ENCODE measurements around the gene LRRC17.

LRRC17 gene

DNA sequence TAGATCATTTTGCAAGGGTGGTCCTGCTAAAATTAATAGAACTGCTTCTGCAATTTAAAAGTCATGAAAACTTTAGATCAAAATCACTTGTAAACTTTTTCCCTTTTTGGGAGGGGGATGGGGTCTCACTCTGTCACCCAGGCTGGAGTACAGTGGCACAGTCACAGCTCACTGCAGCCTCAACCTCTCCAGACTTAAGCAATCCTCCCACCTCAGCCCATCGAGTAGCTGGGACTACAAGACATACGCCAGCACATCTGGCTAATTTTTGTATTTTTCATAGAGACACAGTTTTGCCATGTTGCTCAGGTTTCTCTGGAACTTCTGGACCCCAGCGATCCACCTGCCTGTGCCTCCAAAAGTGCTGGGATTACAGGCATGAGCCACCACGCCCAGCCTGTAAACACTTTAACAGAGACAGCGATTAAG lies 79.7 kb downstream of the LRRC17 start:
- Histone ChIP-seq H3K4me3 (ENCODE audit: low read length) (no peak overlapping the region), H3K9me2 (replicated peaks; ENCODE audit: control insufficient read depth, low read length) (no peaks in the 10 kb centered on the region), H3K9me3 (ENCODE audit: control insufficient read depth, insufficient read depth, low read length) (peaks cover 6% of the 10 kb centered on the region), H3K36me3 (ENCODE audit: control insufficient read depth, low read length) (no peaks in the 10 kb centered on the region), H3K27ac (ENCODE audit: low read depth, low read length) (no peak overlapping the region), H4K20me1 (ENCODE audit: control insufficient read depth, insufficient read depth, low read depth, low read length) (no peaks in the 10 kb centered on the region), H3F3A (ENCODE audit: control insufficient read depth, insufficient read depth) (no peaks in the 10 kb centered on the region), H3K79me2 (ENCODE audit: control insufficient read depth, low read length) (no peaks in the 10 kb centered on the region), H3K4me2 (ENCODE audit: low read length) (no peak overlapping the region), H3K4me1 (ENCODE audit: control insufficient read depth, low read length) (0 out of 2 replicates have a peak, but pooled peaks cover 3% of the 10 kb centered on the region), H3K27me3 (ENCODE audit: control insufficient read depth, low read length) (no peaks in the 10 kb centered on the region)
- TF ChIP-seq, protein P1, sequence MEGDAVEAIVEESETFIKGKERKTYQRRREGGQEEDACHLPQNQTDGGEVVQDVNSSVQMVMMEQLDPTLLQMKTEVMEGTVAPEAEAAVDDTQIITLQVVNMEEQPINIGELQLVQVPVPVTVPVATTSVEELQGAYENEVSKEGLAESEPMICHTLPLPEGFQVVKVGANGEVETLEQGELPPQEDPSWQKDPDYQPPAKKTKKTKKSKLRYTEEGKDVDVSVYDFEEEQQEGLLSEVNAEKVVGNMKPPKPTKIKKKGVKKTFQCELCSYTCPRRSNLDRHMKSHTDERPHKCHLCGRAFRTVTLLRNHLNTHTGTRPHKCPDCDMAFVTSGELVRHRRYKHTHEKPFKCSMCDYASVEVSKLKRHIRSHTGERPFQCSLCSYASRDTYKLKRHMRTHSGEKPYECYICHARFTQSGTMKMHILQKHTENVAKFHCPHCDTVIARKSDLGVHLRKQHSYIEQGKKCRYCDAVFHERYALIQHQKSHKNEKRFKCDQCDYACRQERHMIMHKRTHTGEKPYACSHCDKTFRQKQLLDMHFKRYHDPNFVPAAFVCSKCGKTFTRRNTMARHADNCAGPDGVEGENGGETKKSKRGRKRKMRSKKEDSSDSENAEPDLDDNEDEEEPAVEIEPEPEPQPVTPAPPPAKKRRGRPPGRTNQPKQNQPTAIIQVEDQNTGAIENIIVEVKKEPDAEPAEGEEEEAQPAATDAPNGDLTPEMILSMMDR (IDR thresholded peaks at IDR 0.05; ENCODE audit: low read depth, low read length, poor library complexity, severe bottlenecking), result no peak
- no peak for TF ChIP-seq EZH2phosphoT487 (IDR thresholded peaks at IDR 0.05; ENCODE audit: borderline replicate concordance, low read length)

DNA sequence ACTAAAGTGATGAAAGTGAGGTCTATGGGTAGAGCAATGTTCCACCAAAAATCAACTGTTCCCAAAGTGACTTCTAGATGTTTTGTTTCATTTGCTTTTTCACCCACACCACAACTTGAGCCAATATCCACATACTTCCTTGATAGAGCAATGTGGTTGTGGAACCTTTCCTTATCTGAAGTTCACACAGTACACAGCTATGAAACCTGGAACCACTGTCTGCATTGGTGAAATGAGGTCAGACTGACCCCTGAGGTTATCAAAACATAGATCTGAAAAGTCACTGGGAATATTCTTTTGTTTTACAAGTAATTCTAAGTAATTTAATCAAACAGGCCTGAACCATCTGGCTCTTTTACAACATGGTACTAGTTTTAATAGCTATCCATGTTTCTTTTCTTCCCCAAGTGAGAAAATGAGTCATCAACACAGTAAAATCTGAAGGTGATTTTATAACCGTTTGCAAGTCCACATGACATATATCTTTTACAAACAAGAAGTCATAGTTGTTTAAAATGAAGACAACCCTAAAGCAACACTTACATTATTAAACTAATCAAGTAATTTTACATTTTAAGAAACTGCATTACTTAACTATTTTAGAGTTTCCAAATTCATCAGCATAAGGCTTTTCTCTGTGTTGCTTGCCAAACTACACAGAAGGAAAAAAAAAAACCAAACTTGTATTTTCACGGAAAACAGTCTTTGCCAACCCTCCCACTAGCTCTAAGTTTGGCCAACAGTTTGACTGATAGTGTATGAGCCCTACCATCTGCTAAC lies 80.3 kb downstream of the LRRC17 start:
- Histone ChIP-seq H3K36me3 (ENCODE audit: control insufficient read depth, low read length) (no peaks in the 10 kb centered on the region), H3K27ac (ENCODE audit: low read depth, low read length) (no peak overlapping the region), H3K4me3 (ENCODE audit: low read length) (no peak overlapping the region), H3K9me3 (ENCODE audit: control insufficient read depth, insufficient read depth, low read length) (peaks cover 6% of the 10 kb centered on the region), H3K27me3 (ENCODE audit: control insufficient read depth, low read length) (no peaks in the 10 kb centered on the region), H3K4me1 (ENCODE audit: control insufficient read depth, low read length) (0 out of 2 replicates have a peak, but pooled peaks cover 3% of the 10 kb centered on the region), H4K20me1 (ENCODE audit: control insufficient read depth, insufficient read depth, low read depth, low read length) (no peaks in the 10 kb centered on the region), H3K9me2 (replicated peaks; ENCODE audit: control insufficient read depth, low read length) (no peaks in the 10 kb centered on the region), H3K79me2 (ENCODE audit: control insufficient read depth, low read length) (no peaks in the 10 kb centered on the region), H3F3A (ENCODE audit: control insufficient read depth, insufficient read depth) (no peaks in the 10 kb centered on the region), H3K4me2 (ENCODE audit: low read length) (no peak overlapping the region)
- no peak for TF ChIP-seq EZH2phosphoT487 (IDR thresholded peaks at IDR 0.05; ENCODE audit: borderline replicate concordance, low read length)
- TF ChIP-seq, protein P1 (IDR thresholded peaks at IDR 0.05; ENCODE audit: low read depth, low read length, poor library complexity, severe bottlenecking), result no peak

DNA sequence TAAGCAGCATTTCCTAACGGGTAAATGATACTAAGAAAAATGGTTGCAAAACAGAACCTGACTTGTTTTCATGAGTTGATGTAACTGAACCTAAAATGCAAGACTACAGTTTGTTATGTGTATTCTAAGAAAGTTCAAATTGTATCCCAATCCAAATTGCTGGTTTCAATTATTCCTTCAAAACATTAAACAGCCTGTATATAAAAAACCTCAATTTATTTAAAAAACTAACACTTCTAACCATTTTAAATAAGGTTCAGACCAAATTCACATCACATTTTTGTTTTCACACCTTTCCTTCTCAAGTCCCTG lies 80.9 kb downstream of the LRRC17 start:
- H3K27ac ChIP-seq (ENCODE audit: low read depth, low read length), result no peak overlapping the region
- H3F3A ChIP-seq (ENCODE audit: control insufficient read depth, insufficient read depth), result no peaks in the 10 kb centered on the region
- H3K79me2 ChIP-seq (ENCODE audit: control insufficient read depth, low read length), result no peaks in the 10 kb centered on the region

More for the DNA sequence above, 80.9 kb downstream of the LRRC17 start:
- Histone ChIP-seq H3K9me2 (replicated peaks; ENCODE audit: control insufficient read depth, low read length) (no peaks in the 10 kb centered on the region), H3K4me1 (ENCODE audit: control insufficient read depth, low read length) (0 out of 2 replicates have a peak, but pooled peaks cover 3% of the 10 kb centered on the region), H4K20me1 (ENCODE audit: control insufficient read depth, insufficient read depth, low read depth, low read length) (no peaks in the 10 kb centered on the region), H3K27me3 (ENCODE audit: control insufficient read depth, low read length) (no peaks in the 10 kb centered on the region), H3K4me3 (ENCODE audit: low read length) (no peak overlapping the region), H3K36me3 (ENCODE audit: control insufficient read depth, low read length) (no peaks in the 10 kb centered on the region), H3K4me2 (ENCODE audit: low read length) (no peak overlapping the region), H3K9me3 (ENCODE audit: control insufficient read depth, insufficient read depth, low read length) (peaks cover 6% of the 10 kb centered on the region)
- TF ChIP-seq, protein P1 (IDR thresholded peaks at IDR 0.05; ENCODE audit: low read depth, low read length, poor library complexity, severe bottlenecking), result no peak
- TF ChIP-seq EZH2phosphoT487 (IDR thresholded peaks at IDR 0.05; ENCODE audit: borderline replicate concordance, low read length), result no peak

Measured in DOHH2 (cell line).